Measurements from ENCODE around the gene LYRM2. TPM values are rescaled to one million over a fixed set of nuclear protein-coding genes. Genes with fewer than 3 reads are reported as not detected.

The LYRM2 gene
- total and polyA plus RNA-seq, 9 of the 15 experiments (the other 6 are each of a cell fraction or from before 2014, with no cell fraction given) = 13.9 to 115 (median 42.9) TPM

GRCh38 chr6:89585154-89585553 is 53.4 kb downstream of the LYRM2 start (continued):
- TF ChIP-seq FOXP1 (CRISPR knock-in tag; IDR thresholded peaks at IDR 0.05) = no peak
- TF ChIP-seq, protein P1, sequence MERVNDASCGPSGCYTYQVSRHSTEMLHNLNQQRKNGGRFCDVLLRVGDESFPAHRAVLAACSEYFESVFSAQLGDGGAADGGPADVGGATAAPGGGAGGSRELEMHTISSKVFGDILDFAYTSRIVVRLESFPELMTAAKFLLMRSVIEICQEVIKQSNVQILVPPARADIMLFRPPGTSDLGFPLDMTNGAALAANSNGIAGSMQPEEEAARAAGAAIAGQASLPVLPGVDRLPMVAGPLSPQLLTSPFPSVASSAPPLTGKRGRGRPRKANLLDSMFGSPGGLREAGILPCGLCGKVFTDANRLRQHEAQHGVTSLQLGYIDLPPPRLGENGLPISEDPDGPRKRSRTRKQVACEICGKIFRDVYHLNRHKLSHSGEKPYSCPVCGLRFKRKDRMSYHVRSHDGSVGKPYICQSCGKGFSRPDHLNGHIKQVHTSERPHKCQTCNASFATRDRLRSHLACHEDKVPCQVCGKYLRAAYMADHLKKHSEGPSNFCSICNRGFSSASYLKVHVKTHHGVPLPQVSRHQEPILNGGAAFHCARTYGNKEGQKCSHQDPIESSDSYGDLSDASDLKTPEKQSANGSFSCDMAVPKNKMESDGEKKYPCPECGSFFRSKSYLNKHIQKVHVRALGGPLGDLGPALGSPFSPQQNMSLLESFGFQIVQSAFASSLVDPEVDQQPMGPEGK (CRISPR knock-in tag; IDR thresholded peaks at IDR 0.05; ENCODE audit: borderline replicate concordance) = no peak

DNA sequence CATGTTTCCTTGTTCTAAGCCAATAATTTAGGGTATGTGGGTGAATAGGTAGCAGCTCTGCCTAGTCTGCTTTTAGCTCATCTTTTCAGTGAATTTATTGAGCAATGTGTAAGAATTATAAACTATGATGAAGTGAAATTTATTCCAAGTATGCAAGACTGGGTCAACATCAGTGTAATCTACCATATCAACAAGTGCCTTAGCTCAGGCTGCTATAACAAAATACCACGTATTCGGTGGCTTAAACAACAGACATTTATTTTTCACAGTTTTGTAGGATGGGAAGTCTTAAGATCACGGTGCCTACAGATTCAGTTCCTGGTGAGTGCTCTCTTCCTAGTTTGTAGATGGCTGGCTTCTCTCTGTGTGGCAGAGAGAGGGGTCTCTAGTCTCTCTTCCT is 54.0 kb downstream of the LYRM2 start:
- ChIA-PET POLR2A (interaction anchor here (0.6 kb wide), 1 partner anchor 20 kb away, joined by 4 read pairs; no protein-coding TSS in a partner anchor), CTCF (ENCODE audit: low intra/inter-chr PET ratio) (no interaction called here)
- in situ Hi-C loops (cut with MboI) = no loop called here
- Histone ChIP-seq H3K4me3 (no peak overlapping the region), H3K9ac (ENCODE audit: insufficient read depth in 1 of 2, low read depth in 2 of 2, low read length in 2 of 2) (no peak overlapping the region), H3K36me3 (ENCODE audit: control insufficient read depth, insufficient read depth, low read length) (no peaks in the 10 kb centered on the region), H4K20me1 (replicated peaks; ENCODE audit: control insufficient read depth, insufficient read depth, low read length) (no peaks in the 10 kb centered on the region), H2AFZ (ENCODE audit: low read depth, low read length) (no peak overlapping the region), H3K27me3 (ENCODE audit: control insufficient read depth in 2 of 2, insufficient read depth in 2 of 2, low read length in 2 of 2) (peaks cover 8 to 25% of the 10 kb centered on the region in 2 experiments; a peak in 4 of 5 replicates), H3K4me2 (ENCODE audit: insufficient read depth, low read length) (no peak overlapping the region), H3K79me2 (ENCODE audit: control insufficient read depth, insufficient read depth, low read length) (no peaks in the 10 kb centered on the region), H3K9me1 (ENCODE audit: control insufficient read depth, insufficient read depth, low read length) (no peaks in the 10 kb centered on the region), H3K9me3 (replicated peaks; ENCODE audit: control insufficient read depth, insufficient read depth, low read depth, low read length) (no peaks in the 10 kb centered on the region), H3K4me1 (replicated peaks in 1 of 2; ENCODE audit: control insufficient read depth in 2 of 2, insufficient read depth in 2 of 2, low read length in 2 of 2) (no peaks in the 10 kb centered on the region), H3K27ac (ENCODE audit: extremely low read depth, low read depth, low read length) (no peak overlapping the region)
- WGBS (ENCODE audit: insufficient coverage, low coverage, missing lambda C conversion rate) = 0% methylated on average over 3 of the region's 3 CpGs
- no peak for FAIRE-seq
- no TSS peak for BruUV-seq (replicated peaks)
- no peak for ATAC-seq
- DNase-seq (ENCODE audit: extremely low read depth in 1 of 4, low spot score in 3 of 4) = no peak
- intact Hi-C loops (cut with micrococcal nuclease) = no loop called here
- TF ChIP-seq, protein P2, sequence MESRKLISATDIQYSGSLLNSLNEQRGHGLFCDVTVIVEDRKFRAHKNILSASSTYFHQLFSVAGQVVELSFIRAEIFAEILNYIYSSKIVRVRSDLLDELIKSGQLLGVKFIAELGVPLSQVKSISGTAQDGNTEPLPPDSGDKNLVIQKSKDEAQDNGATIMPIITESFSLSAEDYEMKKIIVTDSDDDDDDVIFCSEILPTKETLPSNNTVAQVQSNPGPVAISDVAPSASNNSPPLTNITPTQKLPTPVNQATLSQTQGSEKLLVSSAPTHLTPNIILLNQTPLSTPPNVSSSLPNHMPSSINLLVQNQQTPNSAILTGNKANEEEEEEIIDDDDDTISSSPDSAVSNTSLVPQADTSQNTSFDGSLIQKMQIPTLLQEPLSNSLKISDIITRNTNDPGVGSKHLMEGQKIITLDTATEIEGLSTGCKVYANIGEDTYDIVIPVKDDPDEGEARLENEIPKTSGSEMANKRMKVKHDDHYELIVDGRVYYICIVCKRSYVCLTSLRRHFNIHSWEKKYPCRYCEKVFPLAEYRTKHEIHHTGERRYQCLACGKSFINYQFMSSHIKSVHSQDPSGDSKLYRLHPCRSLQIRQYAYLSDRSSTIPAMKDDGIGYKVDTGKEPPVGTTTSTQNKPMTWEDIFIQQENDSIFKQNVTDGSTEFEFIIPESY (CRISPR knock-in tag; IDR thresholded peaks at IDR 0.05) = no peak
- TF ChIP-seq SLC30A9 (CRISPR knock-in tag; IDR thresholded peaks at IDR 0.05) (no peak), SP1 (CRISPR knock-in tag; IDR thresholded peaks at IDR 0.05) (no peak), BCOR (IDR thresholded peaks at IDR 0.05) (no peak), TCF7L2 (IDR thresholded peaks at IDR 0.05; ENCODE audit: low read depth, low read length) (no peak), PTRF (tag; IDR thresholded peaks at IDR 0.05) (no peak), KDM5B (IDR thresholded peaks at IDR 0.05; ENCODE audit: insufficient replicate concordance, low read depth, low read length) (no peak)
- TF ChIP-seq, protein P3, sequence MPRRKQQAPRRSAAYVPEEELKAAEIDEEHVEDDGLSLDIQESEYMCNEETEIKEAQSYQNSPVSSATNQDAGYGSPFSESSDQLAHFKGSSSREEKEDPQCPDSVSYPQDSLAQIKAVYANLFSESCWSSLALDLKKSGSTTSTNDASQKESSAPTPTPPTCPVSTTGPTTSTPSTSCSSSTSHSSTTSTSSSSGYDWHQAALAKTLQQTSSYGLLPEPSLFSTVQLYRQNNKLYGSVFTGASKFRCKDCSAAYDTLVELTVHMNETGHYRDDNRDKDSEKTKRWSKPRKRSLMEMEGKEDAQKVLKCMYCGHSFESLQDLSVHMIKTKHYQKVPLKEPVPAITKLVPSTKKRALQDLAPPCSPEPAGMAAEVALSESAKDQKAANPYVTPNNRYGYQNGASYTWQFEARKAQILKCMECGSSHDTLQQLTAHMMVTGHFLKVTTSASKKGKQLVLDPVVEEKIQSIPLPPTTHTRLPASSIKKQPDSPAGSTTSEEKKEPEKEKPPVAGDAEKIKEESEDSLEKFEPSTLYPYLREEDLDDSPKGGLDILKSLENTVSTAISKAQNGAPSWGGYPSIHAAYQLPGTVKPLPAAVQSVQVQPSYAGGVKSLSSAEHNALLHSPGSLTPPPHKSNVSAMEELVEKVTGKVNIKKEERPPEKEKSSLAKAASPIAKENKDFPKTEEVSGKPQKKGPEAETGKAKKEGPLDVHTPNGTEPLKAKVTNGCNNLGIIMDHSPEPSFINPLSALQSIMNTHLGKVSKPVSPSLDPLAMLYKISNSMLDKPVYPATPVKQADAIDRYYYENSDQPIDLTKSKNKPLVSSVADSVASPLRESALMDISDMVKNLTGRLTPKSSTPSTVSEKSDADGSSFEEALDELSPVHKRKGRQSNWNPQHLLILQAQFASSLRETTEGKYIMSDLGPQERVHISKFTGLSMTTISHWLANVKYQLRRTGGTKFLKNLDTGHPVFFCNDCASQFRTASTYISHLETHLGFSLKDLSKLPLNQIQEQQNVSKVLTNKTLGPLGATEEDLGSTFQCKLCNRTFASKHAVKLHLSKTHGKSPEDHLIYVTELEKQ (CRISPR knock-in tag; IDR thresholded peaks at IDR 0.05) = no peak
- TF ChIP-seq, protein P4, sequence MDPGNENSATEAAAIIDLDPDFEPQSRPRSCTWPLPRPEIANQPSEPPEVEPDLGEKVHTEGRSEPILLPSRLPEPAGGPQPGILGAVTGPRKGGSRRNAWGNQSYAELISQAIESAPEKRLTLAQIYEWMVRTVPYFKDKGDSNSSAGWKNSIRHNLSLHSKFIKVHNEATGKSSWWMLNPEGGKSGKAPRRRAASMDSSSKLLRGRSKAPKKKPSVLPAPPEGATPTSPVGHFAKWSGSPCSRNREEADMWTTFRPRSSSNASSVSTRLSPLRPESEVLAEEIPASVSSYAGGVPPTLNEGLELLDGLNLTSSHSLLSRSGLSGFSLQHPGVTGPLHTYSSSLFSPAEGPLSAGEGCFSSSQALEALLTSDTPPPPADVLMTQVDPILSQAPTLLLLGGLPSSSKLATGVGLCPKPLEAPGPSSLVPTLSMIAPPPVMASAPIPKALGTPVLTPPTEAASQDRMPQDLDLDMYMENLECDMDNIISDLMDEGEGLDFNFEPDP (CRISPR knock-in tag; IDR thresholded peaks at IDR 0.05) = no peak

All from K562 (cell line).